GM10266 (cell line): ENCODE data around the gene KDSR.
"Not testable (repeated sequence)": the region's sequence is repeated elsewhere in the genome, so short reads cannot be mapped to it uniquely, and the experiment has no call there.

Source experiments
- DNase-seq: peaks from one replicate; pipeline ENCODE4 v3.0.0; 2012; ENCODE audit errors: extremely low spot score
- CTCF ChIP-seq: IDR thresholded peaks from 2 replicates; pipeline ENCODE4 v1.5.1; 2012; ENCODE audit warnings: mild to moderate bottlenecking, low read depth; ENCODE audit not compliant: control insufficient read depth, insufficient read depth; ENCODE audit errors: missing control alignments

KDSR gene

DNA sequence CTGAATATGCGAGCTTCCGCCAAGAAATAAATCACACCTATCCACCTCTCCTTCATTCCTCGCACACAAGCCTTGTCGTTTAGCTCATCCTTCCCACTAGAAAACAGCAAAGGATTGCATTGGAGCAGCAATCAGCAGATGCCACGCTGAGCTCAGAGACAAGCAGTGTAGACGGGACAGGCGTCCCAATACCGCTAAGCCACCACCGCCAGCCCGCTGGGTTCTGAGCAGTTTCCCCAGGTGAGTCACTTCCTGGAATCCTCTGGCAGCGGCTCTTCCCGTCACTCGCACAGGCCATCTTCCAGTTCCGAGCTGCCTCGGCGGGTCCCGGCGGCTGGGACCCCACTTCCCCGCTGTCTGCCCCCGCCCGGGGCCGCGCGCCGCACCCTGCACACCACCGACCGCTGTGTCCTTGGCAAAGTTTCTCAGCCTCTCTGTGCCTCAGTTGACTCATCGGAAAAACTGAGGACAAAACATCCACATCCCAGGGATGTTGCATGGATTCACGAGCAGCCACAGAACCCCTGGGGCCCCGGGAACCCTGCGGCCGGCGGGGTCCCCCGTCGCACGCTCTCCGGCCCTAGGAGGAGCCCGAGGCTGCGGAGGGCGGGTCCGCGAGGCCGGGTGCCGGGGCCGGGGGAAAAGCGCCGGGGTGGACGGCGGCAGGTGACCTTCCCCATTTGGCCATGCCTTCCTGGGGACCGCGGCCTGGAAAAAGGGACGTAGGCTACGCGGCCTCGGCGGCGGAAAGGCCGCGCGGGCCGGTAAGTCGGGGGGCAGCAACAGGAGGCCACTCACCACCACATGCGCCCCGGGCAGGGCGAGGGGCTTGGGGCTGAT lies 573 bp downstream of the KDSR start:
- no peak for TF ChIP-seq CTCF
- peak; percentile 66 for DNase-seq

DNA sequence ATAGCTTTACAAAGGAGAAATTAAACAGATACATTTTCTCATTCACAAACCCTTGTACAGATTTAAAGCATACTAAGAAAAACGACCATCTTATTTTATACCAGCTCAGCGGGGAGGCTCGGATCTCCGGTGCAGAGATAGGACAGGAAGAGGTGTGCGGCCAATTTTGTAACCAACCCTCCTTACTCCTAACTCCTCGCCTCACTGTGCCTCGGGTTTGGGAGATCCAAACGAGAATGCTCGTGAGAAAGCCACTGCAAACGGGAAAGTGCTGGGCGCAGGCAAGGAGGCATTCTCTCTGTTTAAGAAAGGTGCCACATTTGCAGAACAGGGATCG lies 1.2 kb downstream of the KDSR start:
- peak; percentile 13 for DNase-seq
- no peak for TF ChIP-seq CTCF

- no peak for TF ChIP-seq CTCF
- DNase-seq: no peak
These were observed 3.1 kb downstream of the KDSR start for GRCh38 chr18:63363951-63364350.

DNA sequence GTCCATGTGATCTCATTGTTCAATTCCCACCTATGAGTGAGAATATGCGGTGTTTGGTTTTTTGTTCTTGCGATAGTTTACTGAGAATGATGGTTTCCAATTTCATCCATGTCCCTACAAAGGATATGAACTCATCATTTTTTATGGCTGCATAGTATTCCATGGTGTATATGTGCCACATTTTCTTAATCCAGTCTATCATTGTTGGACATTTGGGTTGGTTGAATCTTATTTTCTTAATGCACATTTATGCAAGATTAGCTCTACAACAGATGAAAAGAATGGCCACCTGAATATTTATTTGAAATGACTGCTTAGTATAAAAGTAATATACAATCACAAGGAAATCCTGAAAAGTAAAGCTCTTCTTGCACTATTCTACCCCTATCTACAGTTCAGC lies 3.6 kb downstream of the KDSR start:
- not testable (repeated sequence) for DNase-seq

- no peak for TF ChIP-seq CTCF
- no peak for DNase-seq
These were observed 10.6 kb downstream of the KDSR start for GRCh38 chr18:63356272-63356896.

- no peak for DNase-seq
- TF ChIP-seq CTCF: no peak
These were observed 16.8 kb downstream of the KDSR start for GRCh38 chr18:63350230-63350629.

DNA sequence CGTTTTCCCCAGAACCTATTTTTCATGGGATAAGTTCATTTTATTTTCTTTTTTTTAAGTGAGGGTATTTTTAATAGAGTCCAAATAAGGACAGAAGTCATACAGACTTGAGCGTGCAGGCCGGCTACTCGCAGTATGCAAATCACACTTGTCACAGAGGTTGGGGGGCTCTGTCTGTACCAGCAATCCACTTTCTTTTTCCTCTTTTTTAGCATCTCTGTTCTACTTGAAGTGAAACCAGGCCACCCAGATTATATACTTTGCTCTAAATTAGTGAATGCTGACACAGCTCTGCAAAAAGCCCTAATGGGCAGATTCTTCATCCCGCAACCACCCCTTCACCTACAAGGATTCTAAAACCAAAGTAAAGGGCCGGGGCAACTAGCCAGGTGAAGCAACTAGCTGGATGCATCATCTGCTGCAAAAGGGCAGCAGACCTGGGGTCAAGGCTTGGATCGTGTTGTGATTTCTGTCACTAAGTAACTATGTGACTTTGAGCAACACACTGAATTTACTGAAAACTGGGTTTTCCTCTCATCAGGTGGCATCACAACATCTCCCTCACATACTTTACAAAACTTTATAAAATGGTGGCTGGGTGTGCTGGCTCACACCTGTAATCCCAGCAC lies 18.4 kb downstream of the KDSR start:
- TF ChIP-seq CTCF: no peak
- DNase-seq: no peak
